GM23248 (cell line): ENCODE results near the gene NRROS. TPM values are rescaled to one million over a fixed set of nuclear protein-coding genes. Genes with fewer than 3 reads are reported as not detected.
"Not testable (repeated sequence)": the region's sequence is repeated elsewhere in the genome, so short reads cannot be mapped to it uniquely, and the experiment has no call there.

ENCODE experiments used
- DNase-seq: peaks from one replicate; pipeline ENCODE4 v3.0.0-alpha.2; 2015
- H2AFZ ChIP-seq: fragments of 200-600 bp; sonication (generic); 2 replicates; pipeline ENCODE4 v1.6.1; 2016; ENCODE audit warnings: antibody characterized with exemption
- H3F3A ChIP-seq: fragments of 200-600 bp; sonication (generic); 2 replicates; pipeline ENCODE4 v1.6.1; 2016; ENCODE audit warnings: mild to moderate bottlenecking, antibody characterized with exemption, mixed run types; ENCODE audit not compliant: insufficient read depth
- H3K27ac ChIP-seq: fragments of 200-600 bp; sonication (generic); 2 replicates; pipeline ENCODE4 v1.5.1; 2016; ENCODE audit warnings: mild to moderate bottlenecking
- H3K27me3 ChIP-seq: fragments of 200-600 bp; sonication (generic); replicated peaks from 2 replicates; pipeline ENCODE4 v1.6.1; 2016; ENCODE audit warnings: mild to moderate bottlenecking; ENCODE audit not compliant: insufficient read depth
- H3K36me3 ChIP-seq: fragments of 200-600 bp; sonication (generic); 2 replicates; pipeline ENCODE4 v1.6.1; 2016; ENCODE audit warnings: low read depth, mild to moderate bottlenecking
- H3K4me1 ChIP-seq: fragments of 200-600 bp; sonication (generic); 2 replicates; pipeline ENCODE4 v1.6.1; 2016; ENCODE audit warnings: mild to moderate bottlenecking; ENCODE audit not compliant: insufficient read depth
- H3K4me2 ChIP-seq: fragments of 200-600 bp; sonication (generic); one replicate; pipeline ENCODE4 v1.6.1; 2016; ENCODE audit warnings: mild to moderate bottlenecking; ENCODE audit not compliant: unreplicated experiment
- H3K4me3 ChIP-seq: fragments of 200-600 bp; sonication (generic); 2 replicates; pipeline ENCODE4 v1.5.1; 2016; ENCODE audit warnings: mild to moderate bottlenecking
- H3K79me2 ChIP-seq: fragments of 200-600 bp; sonication (generic); 2 replicates; pipeline ENCODE4 v1.6.1; 2016; ENCODE audit warnings: mild to moderate bottlenecking; ENCODE audit not compliant: insufficient read depth
- H3K9ac ChIP-seq: fragments of 200-600 bp; sonication (generic); 2 replicates; pipeline ENCODE4 v1.6.1; 2016; ENCODE audit warnings: mild to moderate bottlenecking
- H3K9me2 ChIP-seq: fragments of 200-600 bp; sonication (generic); 2 replicates; pipeline ENCODE4 v1.6.1; 2016; ENCODE audit warnings: mixed run types, mild to moderate bottlenecking, moderate library complexity; ENCODE audit not compliant: insufficient read depth
- H3K9me3 ChIP-seq: fragments of 200-600 bp; sonication (generic); one replicate; pipeline ENCODE4 v1.6.1; 2017; ENCODE audit warnings: low read depth
- H4K20me1 ChIP-seq: fragments of 200-600 bp; sonication (generic); 2 replicates; pipeline ENCODE4 v1.6.0; 2016; ENCODE audit not compliant: insufficient read depth
- EZH2 ChIP-seq: fragments of 200-600 bp; sonication (generic); IDR thresholded peaks from 2 replicates; pipeline ENCODE4 v1.6.1; 2018; ENCODE audit warnings: antibody characterized with exemption, mild to moderate bottlenecking; ENCODE audit not compliant: insufficient read depth, poor library complexity, severe bottlenecking
- EZH2phosphoT487 ChIP-seq: fragments of 200-600 bp; sonication (generic); IDR thresholded peaks from 2 replicates; pipeline ENCODE4 v1.6.1; 2018; ENCODE audit warnings: antibody characterized with exemption, moderate library complexity, mild to moderate bottlenecking, low read depth; ENCODE audit not compliant: insufficient read depth
- WGBS, 2 experiments: methylation state at CpG; one replicate each; pipeline ENCODE4 v1.1.6; 2015 to 2017; ENCODE audit warnings: low lambda C conversion rate in 2 of 2, low coverage in 1 of 2; ENCODE audit errors: missing lambda C conversion rate in 2 of 2; 5-methylcytosine and 5-hydroxymethylcytosine counted together
- in situ Hi-C: fragments of 300-500 bp; cut with MboI; formaldehyde crosslinking; loops from 2 replicates; pipeline ENCODE4 v1.15.0; 2020
- polyA plus RNA-seq: library from polyadenylated mRNA; unstranded; fragments of >200 nt; fragmentation: Nextera tagmentation; extraction: Ambion mirVana; gene quantifications from 2 replicates; pipeline ENCODE4 v1.2.1, GENCODE V29; 2016
- total RNA-seq: library from RNA; depleted of rRNA; stranded (reverse); fragments of >200 nt; shearing (Covaris generic); gene quantifications from 2 replicates; pipeline ENCODE4 v1.2.3, GENCODE V29; 2014

Gene NRROS
- total and polyA plus RNA-seq, 2 experiments from 2014 or later: 0.22 TPM; not detected in 1

DNA sequence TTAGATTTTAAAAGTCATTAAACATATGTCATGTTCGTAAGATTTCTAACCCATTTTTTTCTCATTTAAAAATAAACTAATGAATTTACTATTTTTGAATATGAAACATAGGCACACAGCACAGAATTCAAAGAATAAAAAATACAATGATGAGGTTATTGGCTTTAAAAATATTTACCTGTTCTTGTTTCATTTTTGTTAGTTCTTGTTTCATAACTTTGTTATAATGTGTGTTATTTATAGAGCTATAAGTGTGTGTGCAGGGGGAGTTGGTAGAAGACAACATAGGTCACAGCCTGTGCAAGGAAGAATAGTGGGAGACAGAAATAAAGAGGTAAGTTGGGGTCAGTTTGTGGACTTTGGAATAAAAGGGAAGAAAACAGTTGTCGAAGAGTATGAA, 30.8 kb upstream of the NRROS start:
- no peak overlapping the region for H3K9ac ChIP-seq
- no peaks in the 10 kb centered on the region for H3K36me3 ChIP-seq
- no peaks in the 10 kb centered on the region for H3F3A ChIP-seq
- no peaks in the 10 kb centered on the region for H3K79me2 ChIP-seq
- WGBS, 2 experiments: 86 to 95% methylated on average over 2 of the region's 2 CpGs
- H3K9me3 ChIP-seq: no peaks in the 10 kb centered on the region
- no peaks in the 10 kb centered on the region; the same call in 1 of the 2 replicates for H3K27me3 ChIP-seq
- no peaks in the 10 kb centered on the region for H3K9me2 ChIP-seq
- no peak overlapping the region for H3K4me3 ChIP-seq
- H4K20me1 ChIP-seq: no peaks in the 10 kb centered on the region
- H2AFZ ChIP-seq: no peak overlapping the region
- DNase-seq: no peak
- H3K4me2 ChIP-seq: no peak overlapping the region
- in situ Hi-C loops: loop anchor here (5.0 kb wide), 1 partner anchor 79 kb away; no protein-coding TSS in a partner anchor
- H3K27ac ChIP-seq: no peak overlapping the region
- H3K4me1 ChIP-seq: no peaks in the 10 kb centered on the region
- TF ChIP-seq EZH2phosphoT487 (no peak), EZH2 (no peak)

DNA sequence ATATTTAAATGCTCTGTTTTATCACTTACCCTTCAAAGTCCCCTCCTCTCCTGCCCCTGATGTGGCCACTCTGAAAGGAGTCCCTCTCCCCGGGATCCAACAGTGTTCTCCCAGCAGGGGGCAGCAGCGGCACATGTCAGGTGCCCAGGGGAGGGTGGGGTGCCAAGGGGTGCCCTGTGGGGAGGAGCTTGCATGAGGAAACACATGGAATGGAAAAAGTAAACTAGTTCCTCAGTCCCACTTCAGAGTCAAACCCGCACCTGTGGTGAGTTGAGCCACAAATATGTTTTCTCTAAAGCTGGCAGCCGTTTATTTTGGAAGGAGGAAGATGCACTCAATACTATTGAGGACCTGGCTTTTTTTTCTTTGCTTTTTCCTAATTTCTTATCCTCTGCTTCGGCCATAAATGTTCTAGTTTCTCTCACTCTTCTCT, 30.1 kb upstream of the NRROS start:
- peak; percentile 87 for DNase-seq

DNA sequence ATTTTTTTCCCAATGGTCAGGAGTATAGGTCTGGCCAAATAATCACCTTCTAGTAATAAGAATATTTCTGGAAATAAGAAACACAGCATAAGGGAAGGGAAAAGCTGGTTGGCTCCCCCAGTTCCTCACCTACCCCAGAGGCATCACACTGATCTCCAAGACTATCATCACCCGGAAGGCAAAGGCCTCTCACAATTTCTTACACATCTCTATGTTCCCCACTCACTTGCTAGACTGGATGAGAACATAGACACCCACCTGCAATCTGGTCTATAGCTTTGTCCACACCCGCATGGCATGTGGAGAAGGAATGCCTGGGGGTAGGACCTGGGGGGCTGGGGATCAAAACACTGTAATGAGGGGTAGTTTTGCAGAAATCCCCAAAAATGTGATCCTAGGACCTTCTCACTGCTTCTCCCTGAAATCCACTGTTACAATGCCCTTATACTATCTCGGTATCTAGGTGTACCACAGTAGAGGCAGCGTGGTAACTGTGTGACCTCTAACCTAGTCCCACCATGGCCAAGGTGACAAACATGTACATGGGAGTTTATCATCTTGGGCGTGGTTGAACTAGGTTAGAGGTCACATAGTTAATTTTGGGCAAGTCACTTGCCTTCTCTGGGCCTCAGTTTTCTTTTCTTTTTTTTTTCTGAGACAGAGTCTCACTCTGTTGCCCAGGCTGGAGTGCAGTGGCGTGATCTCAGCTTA, 29.5 kb upstream of the NRROS start:
- Histone ChIP-seq H3K9me3 (no peaks in the 10 kb centered on the region), H2AFZ (no peak overlapping the region), H3K79me2 (no peaks in the 10 kb centered on the region), H3K36me3 (no peaks in the 10 kb centered on the region), H3K9ac (no peak overlapping the region), H4K20me1 (no peaks in the 10 kb centered on the region), H3K27me3 (no peaks in the 10 kb centered on the region; the same call in 1 of the 2 replicates), H3K4me2 (no peak overlapping the region), H3K4me1 (no peaks in the 10 kb centered on the region), H3K27ac (no peak overlapping the region), H3K9me2 (no peaks in the 10 kb centered on the region), H3K4me3 (no peak overlapping the region), H3F3A (no peaks in the 10 kb centered on the region)
- TF ChIP-seq EZH2 (no peak), EZH2phosphoT487 (no peak)
- in situ Hi-C loops: loop anchor here (5.0 kb wide), 1 partner anchor 77 kb away; no protein-coding TSS in a partner anchor
- WGBS, 2 experiments: 57 to 58% methylated on average over 6 of the region's 6 CpGs
- no peak for DNase-seq

More for the DNA sequence above, 30.1 kb upstream of the NRROS start:
- Histone ChIP-seq H3K9me3 (no peaks in the 10 kb centered on the region), H3K27ac (no peak overlapping the region), H3F3A (no peaks in the 10 kb centered on the region), H3K36me3 (no peaks in the 10 kb centered on the region), H4K20me1 (no peaks in the 10 kb centered on the region), H3K9ac (no peak overlapping the region), H3K79me2 (no peaks in the 10 kb centered on the region), H3K4me1 (no peaks in the 10 kb centered on the region), H2AFZ (no peak overlapping the region), H3K9me2 (no peaks in the 10 kb centered on the region), H3K4me2 (no peak overlapping the region), H3K4me3 (no peak overlapping the region), H3K27me3 (no peaks in the 10 kb centered on the region; the same call in 1 of the 2 replicates)
- in situ Hi-C loops: loop anchor here (5.0 kb wide), 1 partner anchor 78 kb away; no protein-coding TSS in a partner anchor
- TF ChIP-seq EZH2: no peak
- WGBS, 2 experiments: 28 to 30% methylated on average over 5 of the region's 5 CpGs

- Histone ChIP-seq H3K36me3 (no peaks in the 10 kb centered on the region), H2AFZ (0 out of 2 replicates have a peak overlapping the region, but pooled peaks have one; percentile 33), H3F3A (no peaks in the 10 kb centered on the region), H3K4me1 (no peaks in the 10 kb centered on the region), H3K4me2 (no peak overlapping the region), H3K27ac (no peak overlapping the region), H3K4me3 (no peak overlapping the region), H4K20me1 (no peaks in the 10 kb centered on the region), H3K27me3 (no peaks in the 10 kb centered on the region; the same call in 1 of the 2 replicates), H3K79me2 (no peaks in the 10 kb centered on the region), H3K9me2 (no peaks in the 10 kb centered on the region), H3K9ac (no peak overlapping the region), H3K9me3 (no peaks in the 10 kb centered on the region)
- TF ChIP-seq EZH2phosphoT487: no peak
- TF ChIP-seq EZH2: no peak
- 80 to 84% methylated on average over 10 of the region's 10 CpGs for WGBS, 2 experiments
- in situ Hi-C loops: no loop called here
- DNase-seq: no peak
These were observed 27.6 kb upstream of the NRROS start for GRCh38 chr3:196611761-196612483.

DNA sequence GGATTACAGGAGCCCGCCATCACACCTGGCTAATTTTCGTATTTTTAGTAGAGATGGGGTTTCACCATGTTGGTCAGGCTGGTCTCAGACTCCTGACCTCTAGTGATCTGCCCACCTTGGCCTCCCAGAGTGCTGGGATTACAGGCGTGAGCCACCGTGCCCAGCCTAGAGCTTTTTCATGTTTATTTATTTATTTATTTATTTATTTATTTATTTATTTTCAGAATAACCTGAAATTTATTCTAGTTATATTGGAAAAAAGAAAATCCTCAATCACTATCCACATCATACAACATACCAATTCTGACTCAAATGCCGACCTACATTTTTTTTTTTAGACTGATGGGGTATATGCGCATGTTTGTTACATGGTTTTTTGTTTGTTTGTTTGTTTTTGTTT, 24.3 kb upstream of the NRROS start:
- H3K27ac ChIP-seq, H3K4me3 ChIP-seq, H3K9me3 ChIP-seq, H3K4me1 ChIP-seq, H3F3A ChIP-seq, H3K9me2 ChIP-seq, H4K20me1 ChIP-seq, H3K36me3 ChIP-seq, H3K27me3 ChIP-seq, H2AFZ ChIP-seq, H3K4me2 ChIP-seq, H3K79me2 ChIP-seq, H3K9ac ChIP-seq, DNase-seq, in situ Hi-C loops: not testable (repeated sequence)
- WGBS, 2 experiments: 63 to 71% methylated on average over 6 of the region's 6 CpGs
